MM.1S (cell line): ENCODE results near the gene GLOD5.

Experiments used
- EZH2 ChIP-seq: fragments of 300-600 bp; sonication (generic); optimal IDR thresholded peaks from 2 replicates; pipeline ENCODE3; 2017; ENCODE audit warnings: low read depth, mild to moderate bottlenecking, antibody characterized with exemption, low read length, mixed read lengths
- TF ChIP-seq, protein P1 (sequence below): fragments of 300-600 bp; sonication (generic); IDR thresholded peaks from 2 replicates; pipeline ENCODE4 v1.5.1; 2016; ENCODE audit warnings: antibody characterized with exemption, low read length, mixed read lengths

DNA sequence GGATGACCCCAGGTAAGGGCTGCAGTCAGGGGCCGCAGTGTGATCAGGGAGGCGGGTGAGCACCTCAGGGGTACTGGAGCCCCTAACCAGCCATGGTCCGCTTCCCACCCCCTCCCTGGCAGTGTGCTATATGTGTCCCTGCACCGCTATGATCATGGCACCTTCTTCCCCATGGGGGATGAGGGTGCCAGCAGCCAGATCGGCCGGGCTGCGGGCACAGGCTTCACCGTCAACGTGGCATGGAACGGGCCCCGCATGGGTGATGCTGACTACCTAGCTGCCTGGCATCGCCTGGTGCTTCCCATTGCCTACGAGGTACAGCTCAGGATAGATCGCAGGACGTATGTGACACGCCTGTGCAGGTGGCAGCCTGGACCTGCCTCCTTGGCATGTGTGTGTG lies 56.6 kb downstream of the GLOD5 start:
- TF ChIP-seq, protein P1, sequence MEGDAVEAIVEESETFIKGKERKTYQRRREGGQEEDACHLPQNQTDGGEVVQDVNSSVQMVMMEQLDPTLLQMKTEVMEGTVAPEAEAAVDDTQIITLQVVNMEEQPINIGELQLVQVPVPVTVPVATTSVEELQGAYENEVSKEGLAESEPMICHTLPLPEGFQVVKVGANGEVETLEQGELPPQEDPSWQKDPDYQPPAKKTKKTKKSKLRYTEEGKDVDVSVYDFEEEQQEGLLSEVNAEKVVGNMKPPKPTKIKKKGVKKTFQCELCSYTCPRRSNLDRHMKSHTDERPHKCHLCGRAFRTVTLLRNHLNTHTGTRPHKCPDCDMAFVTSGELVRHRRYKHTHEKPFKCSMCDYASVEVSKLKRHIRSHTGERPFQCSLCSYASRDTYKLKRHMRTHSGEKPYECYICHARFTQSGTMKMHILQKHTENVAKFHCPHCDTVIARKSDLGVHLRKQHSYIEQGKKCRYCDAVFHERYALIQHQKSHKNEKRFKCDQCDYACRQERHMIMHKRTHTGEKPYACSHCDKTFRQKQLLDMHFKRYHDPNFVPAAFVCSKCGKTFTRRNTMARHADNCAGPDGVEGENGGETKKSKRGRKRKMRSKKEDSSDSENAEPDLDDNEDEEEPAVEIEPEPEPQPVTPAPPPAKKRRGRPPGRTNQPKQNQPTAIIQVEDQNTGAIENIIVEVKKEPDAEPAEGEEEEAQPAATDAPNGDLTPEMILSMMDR = no peak
- no peak for TF ChIP-seq EZH2
